DMS114 treated with DMSO at 0.1 percent for 48 hours (cell line): ENCODE results near the gene EFCAB10.
"Not testable (repeated sequence)": the region's sequence is repeated elsewhere in the genome, so short reads cannot be mapped to it uniquely, and the experiment has no call there.

ENCODE experiments used
- DNase-seq: peaks from one replicate; lab custom pipeline; 2025; ENCODE audit not compliant: unreplicated experiment; lab: John Stamatoyannopoulos, UW

Gene EFCAB10

DNA sequence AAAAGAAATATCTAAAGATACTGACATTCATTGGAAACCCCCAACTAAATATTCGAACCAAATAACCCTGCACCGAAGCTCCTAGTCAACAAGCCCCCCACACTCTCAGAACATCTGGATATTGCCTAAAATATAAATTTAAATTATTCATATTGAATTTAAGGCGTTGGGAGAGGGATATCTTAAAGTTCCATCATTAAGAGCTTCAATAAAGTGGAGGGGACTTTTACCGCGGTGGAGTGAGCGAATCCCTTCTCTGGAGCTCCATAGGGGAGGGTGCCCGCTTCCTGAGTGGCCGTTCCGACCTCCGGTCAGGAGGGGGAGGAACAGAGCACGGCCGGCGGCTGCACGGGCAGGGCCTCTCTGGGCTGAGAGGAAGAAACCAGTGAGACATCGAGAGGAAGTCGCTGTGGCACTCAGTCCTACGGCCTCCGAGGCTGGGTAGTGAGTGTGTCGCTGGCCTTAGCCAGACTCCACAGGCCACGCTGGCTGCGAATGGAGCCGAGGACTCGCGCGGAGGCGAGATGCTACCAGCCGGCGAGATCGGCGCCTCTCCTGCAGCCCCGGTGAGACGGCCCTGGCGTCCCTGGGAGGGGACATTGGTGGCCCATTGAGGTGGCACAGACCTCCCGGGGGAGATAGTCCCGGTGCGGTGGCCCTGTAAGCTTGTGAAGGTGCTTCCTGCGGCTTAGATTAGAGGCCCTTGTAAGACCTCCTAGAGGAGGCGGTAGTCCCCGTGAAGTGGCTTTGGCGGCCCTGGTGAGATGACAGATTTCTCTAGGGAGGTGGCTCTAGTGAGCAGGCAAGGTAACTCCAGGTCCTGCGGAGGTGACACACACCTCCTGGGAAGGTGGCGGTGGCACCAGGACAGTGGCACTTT, 49.3 kb downstream of the EFCAB10 start, which contains the start of gene RINT1:
Gene RINT1, plus strand, starts transcription at position 410 of the 880 bp plus-strand sequence. Its CDS starts 115 bp downstream, at position 525.
- DNase-seq, result peak; percentile 82

DNA sequence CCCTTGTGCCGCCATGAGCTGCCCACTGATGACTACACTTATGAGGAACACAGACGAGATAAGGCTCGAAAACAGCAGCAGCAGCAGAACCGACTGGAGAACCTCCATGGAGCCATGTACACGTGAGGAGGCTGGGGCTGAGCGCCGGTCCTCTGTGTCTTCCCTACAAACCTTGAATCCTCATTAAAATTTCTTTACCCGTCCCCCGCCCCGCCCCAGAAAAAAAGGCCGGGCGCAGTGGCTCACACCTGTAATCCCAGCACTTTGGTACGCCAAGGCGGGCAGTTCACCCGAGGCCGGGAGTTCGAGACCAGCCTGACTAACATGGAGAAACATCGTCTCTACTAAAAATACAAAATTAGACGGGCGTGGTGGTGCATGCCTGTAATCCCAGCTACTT, 50.7 kb downstream of the EFCAB10 start:
- no peak for DNase-seq

DNA sequence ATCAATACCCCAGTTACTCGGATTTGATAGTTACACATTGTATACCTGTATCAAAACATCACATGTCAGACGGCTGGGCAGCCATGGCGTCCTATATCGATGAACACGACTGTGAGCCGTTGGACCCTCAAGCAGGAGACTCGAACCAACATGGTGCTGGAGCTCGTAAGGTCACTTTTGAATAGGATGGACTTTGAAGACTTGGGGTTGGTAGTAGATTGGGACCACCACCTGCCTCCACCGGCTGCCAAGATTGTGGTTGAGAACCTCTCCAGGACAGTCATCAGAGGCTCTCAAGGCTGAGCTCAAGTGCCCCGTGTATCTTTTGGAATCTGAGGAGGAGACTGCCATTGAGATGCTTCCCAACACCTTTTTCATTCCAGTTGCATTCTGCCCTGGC, 51.2 kb downstream of the EFCAB10 start:
- DNase-seq, result no peak

DNA sequence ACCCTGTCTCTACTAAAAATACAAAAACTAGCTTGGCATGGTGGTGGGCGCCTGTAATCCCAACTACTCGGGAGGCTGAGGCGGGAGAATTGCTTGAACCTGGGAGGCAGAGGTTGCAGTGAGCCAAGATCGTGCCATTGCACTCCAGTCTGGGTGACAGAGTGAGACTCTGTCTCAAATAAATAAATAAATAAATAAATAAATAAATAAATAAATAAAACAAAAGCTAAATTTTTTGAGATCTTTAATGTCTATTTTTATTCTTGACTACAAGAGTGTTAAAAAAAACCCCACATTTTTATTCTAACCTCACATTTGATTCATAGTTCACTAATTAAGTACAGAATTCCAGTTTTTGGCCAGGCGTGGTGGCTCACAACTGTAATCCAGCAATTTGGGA, 53.6 kb downstream of the EFCAB10 start:
- DNase-seq, result not testable (repeated sequence)

DNA sequence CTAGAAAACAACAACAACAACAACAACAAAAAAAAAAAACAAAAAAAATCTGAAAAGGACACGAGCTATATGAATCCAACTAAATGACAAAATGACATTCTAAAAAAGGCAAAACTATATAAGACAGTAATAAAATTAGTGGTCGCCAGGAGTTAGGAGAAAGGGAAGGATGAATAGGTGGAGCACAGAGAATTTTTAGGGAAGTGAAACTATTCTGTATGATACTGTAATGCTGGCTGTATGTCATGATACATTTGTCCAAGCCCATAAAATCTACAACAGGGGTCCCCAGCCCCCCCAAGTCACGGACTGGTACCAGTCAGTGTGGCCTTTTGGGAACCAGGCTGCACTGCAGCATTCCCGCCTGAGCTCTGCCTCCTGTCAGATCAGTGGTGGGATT, 56.5 kb downstream of the EFCAB10 start:
- DNase-seq, result no peak

DNA sequence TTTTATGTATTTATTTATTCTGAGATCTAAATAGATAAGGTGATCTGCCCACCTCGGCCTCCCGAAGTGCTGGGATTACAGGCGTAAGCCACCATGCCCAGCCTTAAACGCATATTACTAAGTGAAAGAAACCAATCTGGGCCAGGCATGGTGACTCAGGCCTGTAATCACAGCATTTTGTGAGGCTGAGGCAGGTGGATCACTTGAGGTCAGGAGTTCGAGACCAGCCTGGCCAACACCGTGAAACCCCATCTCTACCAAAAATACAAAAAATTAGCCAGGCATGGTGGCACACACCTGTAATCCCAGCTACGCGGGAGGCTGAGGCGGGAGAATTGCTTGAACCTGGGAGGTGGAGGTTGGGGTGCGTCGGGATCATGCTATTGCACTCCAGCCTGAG, 56.9 kb downstream of the EFCAB10 start:
- not testable (repeated sequence) for DNase-seq

DNA sequence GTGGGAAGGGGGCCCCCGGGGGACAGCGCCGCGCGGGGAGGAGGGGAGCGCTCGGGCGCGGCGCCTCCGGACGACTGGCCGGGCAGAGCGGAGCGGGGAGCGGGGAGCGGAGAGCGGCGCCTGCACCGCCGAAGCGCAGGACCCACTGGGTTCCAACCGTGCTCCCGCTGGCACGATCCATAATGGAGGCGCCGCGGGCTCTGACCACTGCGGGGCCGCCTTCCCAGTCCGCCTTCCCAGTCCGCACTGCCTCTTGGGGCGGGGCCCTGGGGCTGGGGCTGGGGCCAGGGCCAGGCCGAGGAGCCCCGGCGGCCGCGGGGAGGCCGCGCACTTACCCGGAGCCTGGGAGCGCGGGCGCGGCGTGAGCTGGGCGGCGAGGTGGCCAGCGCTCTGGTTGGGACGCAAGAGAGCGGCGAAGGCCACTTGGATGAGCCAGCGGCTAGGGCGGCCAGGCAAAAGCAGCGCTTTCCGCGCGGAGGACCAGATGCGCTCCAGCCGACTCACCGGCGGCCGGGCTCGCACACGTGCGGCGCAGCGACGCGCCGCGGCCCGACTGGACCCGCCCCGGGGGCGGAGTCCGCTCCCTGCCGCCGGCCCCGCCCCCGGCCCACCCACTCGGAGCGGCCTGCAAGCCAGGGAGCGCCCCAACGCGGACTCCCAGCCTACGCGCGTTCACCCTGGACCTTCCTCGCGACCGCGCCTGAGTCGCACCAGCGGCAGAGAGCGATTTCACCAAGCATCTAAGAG, 59.4 kb downstream of the EFCAB10 start, which contains the start of gene PUS7:
Gene PUS7, minus strand, starts transcription at position 555 of the 747 bp plus-strand sequence. CDS start 13,759 bp downstream, outside the sequence.
- DNase-seq, result peak; percentile 67

DNA sequence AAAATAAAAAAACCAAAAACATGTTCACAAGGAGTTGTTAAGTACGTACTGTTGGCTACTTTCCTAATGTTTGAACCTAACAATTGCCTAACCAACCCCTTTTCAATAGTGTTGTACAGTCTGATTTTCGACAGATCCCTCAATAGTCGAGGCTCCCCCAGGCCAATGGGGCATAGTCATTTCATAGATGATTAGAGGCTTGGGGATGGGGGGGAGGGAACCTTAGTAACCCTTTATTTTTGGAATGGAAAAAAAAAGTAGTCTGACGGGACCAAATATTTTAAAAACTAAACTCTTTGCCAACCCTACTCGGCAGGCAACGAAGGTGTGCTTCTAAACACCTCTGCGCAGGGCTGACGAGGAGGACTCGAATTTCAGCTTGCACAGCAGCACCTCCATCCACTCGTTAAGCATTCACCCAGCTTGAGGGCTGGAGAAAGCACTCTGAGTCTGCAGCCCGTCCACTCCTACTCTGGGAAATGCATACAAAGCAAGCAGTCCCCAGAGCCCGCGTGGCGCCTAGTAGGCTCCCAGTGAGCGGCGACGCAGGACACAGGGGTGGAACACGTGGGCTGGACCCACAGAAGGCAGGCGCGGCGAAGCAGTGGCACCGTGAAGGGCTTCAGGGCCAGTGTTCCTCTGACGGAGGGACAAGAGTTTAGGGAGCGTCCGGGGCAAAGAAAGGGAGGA, 60.1 kb downstream of the EFCAB10 start:
- DNase-seq, result no peak

DNA sequence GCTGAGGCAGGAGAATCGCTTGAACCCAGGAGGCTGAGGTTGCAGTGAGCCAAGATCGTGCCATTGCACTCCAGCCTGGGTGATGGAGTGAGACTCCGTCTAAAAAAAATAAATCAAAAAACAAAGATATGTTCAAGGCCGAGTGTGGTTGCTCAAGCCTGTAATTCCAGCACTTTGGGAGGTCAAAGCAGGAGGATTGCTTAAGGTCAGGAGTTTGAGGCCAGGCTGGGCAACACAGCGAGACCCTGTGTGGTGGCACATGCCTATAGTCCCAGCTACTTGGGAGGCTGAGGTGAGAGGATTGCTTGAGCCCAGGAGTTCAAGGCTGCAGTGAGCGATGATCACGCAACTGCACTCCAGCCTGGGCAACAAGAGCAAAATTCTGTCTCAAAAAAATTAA, 60.7 kb downstream of the EFCAB10 start:
- DNase-seq, result not testable (repeated sequence)

DNA sequence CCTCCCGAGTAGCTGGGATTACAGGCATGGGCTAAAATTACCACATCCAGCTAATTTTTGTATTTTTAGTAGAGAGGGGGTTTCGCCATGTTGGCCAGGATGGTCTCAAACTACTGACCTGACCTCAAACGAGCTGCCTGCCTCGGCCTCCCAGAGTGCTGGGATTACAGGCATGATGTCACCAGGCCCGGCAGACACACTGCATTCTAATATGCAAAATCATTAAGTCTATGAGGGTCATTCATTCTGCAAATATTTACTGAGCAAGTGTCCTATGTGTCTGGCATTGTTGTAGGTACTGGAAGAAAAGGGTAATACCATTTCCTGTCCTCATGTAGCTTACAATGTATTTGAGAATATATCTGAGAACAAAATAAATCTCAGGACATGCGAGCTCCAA, 61.9 kb downstream of the EFCAB10 start:
- DNase-seq, result no peak

DNA sequence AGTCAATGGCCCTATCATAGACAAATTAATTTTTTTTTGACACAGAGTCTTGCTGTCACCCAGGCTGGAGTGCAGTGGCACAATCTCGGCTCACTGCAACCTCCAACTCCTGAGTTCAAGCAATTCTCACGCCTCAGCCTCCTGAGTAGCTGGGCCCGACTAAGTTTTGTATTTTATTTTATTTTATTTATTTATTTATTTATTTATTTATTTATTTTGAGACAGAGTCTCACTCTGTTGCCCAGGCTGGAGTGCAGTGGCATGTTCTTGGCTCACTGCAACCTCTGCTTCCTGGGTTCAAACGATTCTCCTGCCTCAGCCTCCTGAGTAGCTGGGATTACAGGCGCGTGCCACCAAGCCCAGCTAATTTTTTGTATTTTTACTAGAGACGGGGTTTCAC, 65.7 kb downstream of the EFCAB10 start:
- not testable (repeated sequence) for DNase-seq
